ENCODE data around the gene FRG2C.
"Not testable (repeated sequence)": the region's sequence is repeated elsewhere in the genome, so short reads cannot be mapped to it uniquely, and the experiment has no call there.

FRG2C gene

GRCh38 chr3:75669348-75670297 is 5.5 kb downstream of the FRG2C start:
- DNase-seq (ENCODE audit: low spot score): not testable (repeated sequence)

- DNase-seq (ENCODE audit: low spot score): not testable (repeated sequence)
Observed at GRCh38 chr3:75670298-75671286, 6.5 kb downstream of the FRG2C start.

- not testable (repeated sequence) for DNase-seq (ENCODE audit: low spot score)
Observed at GRCh38 chr3:75671287-75672139, 7.4 kb downstream of the FRG2C start.

- DNase-seq (ENCODE audit: low spot score): peak; percentile 24
Observed at GRCh38 chr3:75672140-75672775, 8.1 kb downstream of the FRG2C start.

GRCh38 chr3:75683965-75684364 is 19.8 kb downstream of the FRG2C start:
- not testable (repeated sequence) for DNase-seq (ENCODE audit: low spot score)

GRCh38 chr3:75687323-75687722 is 23.2 kb downstream of the FRG2C start:
- DNase-seq (ENCODE audit: low spot score): no peak

- no peak for DNase-seq (ENCODE audit: low spot score)
Observed at GRCh38 chr3:75692061-75692460, 27.9 kb downstream of the FRG2C start.

Data from D341Med (cell line).